HEK293 (cell line): ENCODE data around the gene DDX52.

ENCODE experiments used
- CTCF ChIA-PET: fragments of 350-600 bp; formaldehyde crosslinking; extraction: SDS; loops from one replicate; lab custom pipeline; 2021; ENCODE audit warnings: antibody characterized with exemption; lab: Yijun Ruan, JAX
- POLR2A ChIA-PET: fragments of 300-600 bp; formaldehyde crosslinking; extraction: SDS; loops from one replicate; lab custom pipeline; 2020; ENCODE audit warnings: antibody characterized with exemption, inconsistent platforms; lab: Yijun Ruan, JAX
- H3K27ac ChIP-seq: fragments of 200-500 bp; sonication (Bioruptor generic); 2 replicates; pipeline ENCODE4 v1.5.1; 2014; ENCODE audit warnings: low read depth, low read length, control low read depth, inconsistent platforms; ENCODE audit errors: extremely low read depth
- H3K36me3 ChIP-seq, 2 experiments: fragments of 200-500 bp in 1 of 2; sonication (Bioruptor generic) in 1 of 2; 1 replicate in 1 of 2; 2 replicates in 1 of 2; pipeline ENCODE4 v1.5.1; 2014 to 2017; ENCODE audit warnings: inconsistent platforms in 2 of 2, low read length in 2 of 2; ENCODE audit not compliant: control insufficient read depth in 2 of 2, insufficient read depth in 1 of 2
- H3K4me1 ChIP-seq: fragments of 200-500 bp; sonication (Bioruptor generic); 2 replicates; pipeline ENCODE4 v1.5.1; 2014; ENCODE audit warnings: mild to moderate bottlenecking, low read length, inconsistent platforms; ENCODE audit not compliant: control insufficient read depth, insufficient read depth
- H3K4me3 ChIP-seq: 2 replicates; pipeline ENCODE4 v1.5.1; 2011; ENCODE audit warnings: low read depth, mild to moderate bottlenecking, control low read depth, low read length, moderate library complexity
- H3K9me3 ChIP-seq: fragments of 200-500 bp; sonication (Bioruptor generic); 2 replicates; pipeline ENCODE4 v1.5.1; 2014; ENCODE audit warnings: low read depth, low read length, inconsistent platforms; ENCODE audit not compliant: control insufficient read depth, insufficient read depth
- EGR2 ChIP-seq: fragments of 450-650 bp; formaldehyde crosslinking; IDR thresholded peaks from 2 replicates; pipeline ENCODE4 v1.5.1; 2016; ENCODE audit warnings: low read depth, missing biosample characterization, missing genetic modification characterization
- GLIS1 ChIP-seq: fragments of 450-650 bp; formaldehyde crosslinking; IDR thresholded peaks from 2 replicates; pipeline ENCODE4 v1.5.1; 2016; ENCODE audit warnings: missing biosample characterization, missing genetic modification characterization
- INSM2 ChIP-seq: fragments of 450-650 bp; formaldehyde crosslinking; IDR thresholded peaks from 2 replicates; pipeline ENCODE4 v1.5.1; 2016; ENCODE audit warnings: missing biosample characterization, missing genetic modification characterization
- KLF16 ChIP-seq: fragments of 450-650 bp; formaldehyde crosslinking; IDR thresholded peaks from 2 replicates; pipeline ENCODE4 v1.5.1; 2017; ENCODE audit warnings: missing biosample characterization, missing genetic modification characterization
- TRIM28 ChIP-seq: IDR thresholded peaks from 2 replicates; pipeline ENCODE4 v1.6.1; 2011; ENCODE audit warnings: low read length, control low read depth, borderline replicate concordance
- ZBTB20 ChIP-seq: fragments of 450-650 bp; formaldehyde crosslinking; IDR thresholded peaks from 2 replicates; pipeline ENCODE4 v1.5.1; 2016; ENCODE audit warnings: missing biosample characterization, missing genetic modification characterization
- ZFHX2 ChIP-seq: fragments of 450-650 bp; formaldehyde crosslinking; conservative IDR thresholded peaks from 2 replicates; pipeline ENCODE4 v1.5.1; 2016; ENCODE audit warnings: missing biosample characterization, missing genetic modification characterization
- ZNF138 ChIP-seq: fragments of 450-650 bp; formaldehyde crosslinking; IDR thresholded peaks from 2 replicates; pipeline ENCODE4 v1.5.1; 2016; ENCODE audit warnings: missing biosample characterization, missing genetic modification characterization, borderline replicate concordance
- ZNF280C ChIP-seq: fragments of 450-650 bp; formaldehyde crosslinking; IDR thresholded peaks from 2 replicates; pipeline ENCODE4 v1.5.1; 2016; ENCODE audit warnings: missing biosample characterization, missing genetic modification characterization
- ZNF549 ChIP-seq: fragments of 450-650 bp; IDR thresholded peaks from 2 replicates; pipeline ENCODE4 v1.5.1; 2018; ENCODE audit warnings: missing biosample characterization, missing genetic modification characterization, mild to moderate bottlenecking, inconsistent platforms, moderate library complexity
- ZNF623 ChIP-seq: fragments of 450-650 bp; formaldehyde crosslinking; IDR thresholded peaks from 2 replicates; pipeline ENCODE4 v1.5.1; 2016; ENCODE audit warnings: missing biosample characterization, missing genetic modification characterization
- ZNF664 ChIP-seq: fragments of 450-650 bp; formaldehyde crosslinking; IDR thresholded peaks from 2 replicates; pipeline ENCODE4 v1.5.1; 2016; ENCODE audit warnings: missing biosample characterization, missing genetic modification characterization
- TF ChIP-seq, protein P1 (sequence below): fragments of 450-650 bp; formaldehyde crosslinking; IDR thresholded peaks from 2 replicates; pipeline ENCODE4 v1.5.1; 2016; ENCODE audit warnings: missing biosample characterization, missing genetic modification characterization

The DDX52 gene

GRCh38 chr17:37678036-37678435 lies 34.8 kb upstream of the DDX52 start:
- Histone ChIP-seq H3K27ac (no peak overlapping the region), H3K9me3 (no peaks in the 10 kb centered on the region), H3K36me3 (no peaks in the 10 kb centered on the region), H3K4me1 (peaks cover 2% of the 10 kb centered on the region), H3K4me3 (no peak overlapping the region)
- POLR2A ChIA-PET: no interaction called here
- CTCF ChIA-PET: no interaction called here
- TF ChIP-seq ZNF664: 0 out of 2 replicates have a peak, but pooled peaks have one; percentile 0
- no peak for TF ChIP-seq ZNF623

- CTCF ChIA-PET: no interaction called here
- H3K4me1 ChIP-seq: peaks cover 2% of the 10 kb centered on the region
Measured at GRCh38 chr17:37677021-37677420, 33.8 kb upstream of the DDX52 start.

GRCh38 chr17:37676115-37676925 lies 33.1 kb upstream of the DDX52 start:
- ChIA-PET POLR2A (no interaction called here), CTCF (interaction anchor here (0.6 kb wide), 1 partner anchor 20 kb away, joined by 3 read pairs; no protein-coding TSS in a partner anchor)
- no peaks in the 10 kb centered on the region for H3K9me3 ChIP-seq
- no peak for TF ChIP-seq ZNF549 (tag by site-specific recombination)
- peak; percentile 86 for TF ChIP-seq GLIS1 (tag by site-specific recombination)
- TF ChIP-seq ZBTB20 (tag by site-specific recombination): peak; percentile 31; the same call in 1 of the 2 replicates
- TF ChIP-seq ZNF280C: no peak
- TF ChIP-seq KLF16 (tag by site-specific recombination): no peak
- TF ChIP-seq TRIM28: 0 out of 2 replicates have a peak, but pooled peaks have one; percentile 37
- peak; percentile 77 for TF ChIP-seq ZFHX2 (tag by site-specific recombination)
- TF ChIP-seq, protein P1, sequence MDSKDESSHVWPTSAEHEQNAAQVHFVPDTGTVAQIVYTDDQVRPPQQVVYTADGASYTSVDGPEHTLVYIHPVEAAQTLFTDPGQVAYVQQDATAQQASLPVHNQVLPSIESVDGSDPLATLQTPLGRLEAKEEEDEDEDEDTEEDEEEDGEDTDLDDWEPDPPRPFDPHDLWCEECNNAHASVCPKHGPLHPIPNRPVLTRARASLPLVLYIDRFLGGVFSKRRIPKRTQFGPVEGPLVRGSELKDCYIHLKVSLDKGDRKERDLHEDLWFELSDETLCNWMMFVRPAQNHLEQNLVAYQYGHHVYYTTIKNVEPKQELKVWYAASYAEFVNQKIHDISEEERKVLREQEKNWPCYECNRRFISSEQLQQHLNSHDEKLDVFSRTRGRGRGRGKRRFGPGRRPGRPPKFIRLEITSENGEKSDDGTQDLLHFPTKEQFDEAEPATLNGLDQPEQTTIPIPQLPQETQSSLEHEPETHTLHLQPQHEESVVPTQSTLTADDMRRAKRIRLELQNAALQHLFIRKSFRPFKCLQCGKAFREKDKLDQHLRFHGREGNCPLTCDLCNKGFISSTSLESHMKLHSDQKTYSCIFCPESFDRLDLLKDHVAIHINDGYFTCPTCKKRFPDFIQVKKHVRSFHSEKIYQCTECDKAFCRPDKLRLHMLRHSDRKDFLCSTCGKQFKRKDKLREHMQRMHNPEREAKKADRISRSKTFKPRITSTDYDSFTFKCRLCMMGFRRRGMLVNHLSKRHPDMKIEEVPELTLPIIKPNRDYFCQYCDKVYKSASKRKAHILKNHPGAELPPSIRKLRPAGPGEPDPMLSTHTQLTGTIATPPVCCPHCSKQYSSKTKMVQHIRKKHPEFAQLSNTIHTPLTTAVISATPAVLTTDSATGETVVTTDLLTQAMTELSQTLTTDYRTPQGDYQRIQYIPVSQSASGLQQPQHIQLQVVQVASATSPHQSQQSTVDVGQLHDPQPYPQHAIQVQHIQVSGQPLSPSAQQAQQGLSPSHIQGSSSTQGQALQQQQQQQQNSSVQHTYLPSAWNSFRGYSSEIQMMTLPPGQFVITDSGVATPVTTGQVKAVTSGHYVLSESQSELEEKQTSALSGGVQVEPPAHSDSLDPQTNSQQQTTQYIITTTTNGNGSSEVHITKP: peak; percentile 85
- TF ChIP-seq EGR2 (tag by site-specific recombination): peak; percentile 81
- no peak for TF ChIP-seq INSM2 (tag by site-specific recombination)
- H3K36me3 ChIP-seq: no peaks in the 10 kb centered on the region
- no peak overlapping the region for H3K4me3 ChIP-seq
- H3K4me1 ChIP-seq: peaks cover 2% of the 10 kb centered on the region
- no peak overlapping the region for H3K27ac ChIP-seq

More at GRCh38 chr17:37677021-37677420, 33.8 kb upstream of the DDX52 start:
- no peak overlapping the region for H3K4me3 ChIP-seq
- POLR2A ChIA-PET: no interaction called here
- no peak overlapping the region for H3K27ac ChIP-seq
- no peaks in the 10 kb centered on the region for H3K36me3 ChIP-seq
- no peaks in the 10 kb centered on the region for H3K9me3 ChIP-seq
- TF ChIP-seq EGR2 (tag by site-specific recombination): 0 out of 2 replicates have a peak, but pooled peaks have one; percentile 10
- TF ChIP-seq ZNF138 (tag by site-specific recombination): no peak
- peak; percentile 6; the same call in 1 of the 2 replicates for TF ChIP-seq ZFHX2 (tag by site-specific recombination)
